Sigmoid colon (tissue), 7 donors: ENCODE data around the gene FBXO7. TPM values are rescaled to one million over a fixed set of nuclear protein-coding genes. Genes with fewer than 3 reads are reported as not detected.

Experiments
- DNase-seq: peaks from one replicate; pipeline ENCODE4 v3.0.0-alpha.2; 2019
- H3K27ac ChIP-seq, 4 donors: fragments of 200-600 bp; sonication (generic); one replicate each; pipeline ENCODE4 v1.5.1; 2016 to 2019; ENCODE audit warnings: mild to moderate bottlenecking in 1 of 4
- H3K27me3 ChIP-seq, 3 donors: fragments of 200-600 bp; sonication (generic); one replicate each; pipeline ENCODE4 v1.5.1; 2019; ENCODE audit warnings: mild to moderate bottlenecking in 1 of 3
- H3K36me3 ChIP-seq, 4 donors: fragments of 200-600 bp; sonication (generic); one replicate each; pipeline ENCODE4 v1.5.1; 2016 to 2019
- H3K4me1 ChIP-seq, 4 donors: fragments of 200-600 bp; sonication (generic); one replicate each; pipeline ENCODE4 v1.5.1; 2017 to 2019
- H3K4me3 ChIP-seq, 4 donors: fragments of 200-600 bp; sonication (generic); one replicate each; pipeline ENCODE4 v1.5.1; 2017 to 2019; ENCODE audit warnings: mild to moderate bottlenecking in 2 of 4, moderate library complexity in 1 of 4
- H3K9me3 ChIP-seq, 4 donors: fragments of 200-600 bp in 3 of 4; sonication (generic) in 3 of 4; one replicate each; pipeline versions ENCODE4 v1.5.1 to v1.6.1; 2013 to 2019
- CTCF ChIP-seq, 4 experiments: fragments of 450-650 bp in 3 of 4; fragments of 200-600 bp in 1 of 4; IDR thresholded peaks; one replicate each; pipeline ENCODE4 v1.5.1; 2016 to 2019; ENCODE audit warnings: antibody characterized with exemption in 4 of 4, mild to moderate bottlenecking in 3 of 4, moderate library complexity in 2 of 4
- EP300 ChIP-seq, 4 donors: sonication (generic); formaldehyde crosslinking; IDR thresholded peaks; one replicate each; pipeline ENCODE4 v1.6.1; 2017; ENCODE audit warnings: antibody characterized with exemption in 4 of 4
- POLR2A ChIP-seq, 2 donors: fragments of 450-650 bp; IDR thresholded peaks; one replicate each; pipeline ENCODE4 v1.6.1; 2016; ENCODE audit warnings: antibody characterized with exemption in 2 of 2, mild to moderate bottlenecking in 2 of 2, moderate library complexity in 2 of 2
- POLR2AphosphoS5 ChIP-seq, 4 donors: sonication (generic); formaldehyde crosslinking; IDR thresholded peaks; one replicate each; pipeline ENCODE4 v1.6.1; 2017; ENCODE audit warnings: antibody characterized with exemption in 4 of 4
- WGBS, 2 donors: extraction: QIAGEN DNeasy Blood & Tissue Kit; methylation state at CpG; one replicate each; pipeline ENCODE4 v1.1.7; 2013; 5-methylcytosine and 5-hydroxymethylcytosine counted together
- intact Hi-C: fragments of 100-400 bp; cut with DNase I; formaldehyde crosslinking; loops from one replicate; pipeline ENCODE4 v1.15.1; 2023
- polyA plus RNA-seq, 3 donors: library from polyadenylated mRNA; stranded (reverse); fragments of 200-250 nt; gene quantifications; one replicate each; pipeline ENCODE4 v1.2.3, GENCODE V29; 2013
- total RNA-seq, 4 donors: library from RNA; depleted of rRNA; stranded (reverse); fragments of >200 nt; gene quantifications; one replicate each; pipeline ENCODE4 v1.1.0, GENCODE V29; 2016
- donor health status: healthy with polysubstance abuse.
- donor health status: Bipolar disorder and iron deficiency.
- donor health status: healthy.

The FBXO7 gene
- total and polyA plus RNA-seq, 7 donors, result 60.6 to 83.6 (median 79.8) TPM

GRCh38 chr22:32446321-32446720 is 28.3 kb upstream of the FBXO7 start:
- Histone ChIP-seq H3K27ac (no peak overlapping the region), H3K4me1 (no peaks in the 10 kb centered on the region), H3K9me3 (no peaks in the 10 kb centered on the region), H3K27me3 (peaks cover 0 to 3% (median 0%) of the 10 kb centered on the region in 3 donors), H3K4me3 (no peak overlapping the region), H3K36me3 (no peaks in the 10 kb centered on the region)
- DNase-seq, result no peak
- whole genome bisulfite sequencing, 2 donors, result 47 to 69% methylated on average over 1 of the region's 1 CpG
- intact Hi-C loops, result no loop called here
- TF ChIP-seq EP300 (IDR thresholded peaks at IDR 0.05) (no peak), CTCF (IDR thresholded peaks at IDR 0.05) (no peak), POLR2AphosphoS5 (IDR thresholded peaks at IDR 0.05) (no peak), POLR2A (IDR thresholded peaks at IDR 0.05) (no peak)

- no peak for DNase-seq
- Histone ChIP-seq H3K27ac (no peak overlapping the region), H3K9me3 (no peaks in the 10 kb centered on the region), H3K27me3 (no peaks in the 10 kb centered on the region), H3K36me3 (no peaks in the 10 kb centered on the region), H3K4me1 (no peaks in the 10 kb centered on the region), H3K4me3 (no peak overlapping the region)
- 21 to 54% methylated on average over 4 of the region's 4 CpGs for WGBS, 2 donors
- TF ChIP-seq POLR2AphosphoS5 (IDR thresholded peaks at IDR 0.05), result no peak
- TF ChIP-seq CTCF (IDR thresholded peaks at IDR 0.05), result no peak
- TF ChIP-seq EP300 (IDR thresholded peaks at IDR 0.05), result no peak
- intact Hi-C loops, result no loop called here
Measured at GRCh38 chr22:32448980-32449379, 25.6 kb upstream of the FBXO7 start.

GRCh38 chr22:32457031-32457430 is 17.6 kb upstream of the FBXO7 start:
- Histone ChIP-seq H3K9me3 (no peaks in the 10 kb centered on the region), H3K4me1 (no peaks in the 10 kb centered on the region), H3K4me3 (no peak overlapping the region), H3K36me3 (no peaks in the 10 kb centered on the region), H3K27me3 (no peaks in the 10 kb centered on the region), H3K27ac (no peak overlapping the region)
- intact Hi-C loops, result no loop called here
- no peak for TF ChIP-seq POLR2AphosphoS5 (IDR thresholded peaks at IDR 0.05)
- no peak for TF ChIP-seq CTCF (IDR thresholded peaks at IDR 0.05)
- no peak for TF ChIP-seq POLR2A (IDR thresholded peaks at IDR 0.05)
- no peak for TF ChIP-seq EP300 (IDR thresholded peaks at IDR 0.05)
- WGBS, 2 donors, result 93 to 94% methylated on average over 4 of the region's 4 CpGs
- no peak for DNase-seq

- 52 to 77% methylated on average over 3 of the region's 3 CpGs for WGBS, 2 donors
- Histone ChIP-seq H3K9me3 (no peaks in the 10 kb centered on the region), H3K27me3 (no peaks in the 10 kb centered on the region), H3K4me3 (no peak overlapping the region), H3K4me1 (no peaks in the 10 kb centered on the region), H3K36me3 (no peaks in the 10 kb centered on the region), H3K27ac (no peak overlapping the region)
- TF ChIP-seq POLR2A (IDR thresholded peaks at IDR 0.05), result no peak
- TF ChIP-seq POLR2AphosphoS5 (IDR thresholded peaks at IDR 0.05), result no peak
- TF ChIP-seq EP300 (IDR thresholded peaks at IDR 0.05), result no peak
- TF ChIP-seq CTCF (IDR thresholded peaks at IDR 0.05), result no peak
- no peak for DNase-seq
- intact Hi-C loops, result no loop called here
Measured at GRCh38 chr22:32462452-32462851, 12.2 kb upstream of the FBXO7 start.

- H3K4me1 ChIP-seq, result peaks cover 0 to 14% (median 10%) of the 10 kb centered on the region in 4 donors
- DNase-seq, result no peak
- TF ChIP-seq CTCF (IDR thresholded peaks at IDR 0.05), result no peak
- 82 to 94% methylated on average over 3 of the region's 3 CpGs for WGBS, 2 donors
- H3K36me3 ChIP-seq, result no peaks in the 10 kb centered on the region
- H3K27ac ChIP-seq, result no peak overlapping the region
- H3K4me3 ChIP-seq, result no peak overlapping the region
- intact Hi-C loops, result no loop called here
- H3K27me3 ChIP-seq, result no peaks in the 10 kb centered on the region
- no peaks in the 10 kb centered on the region for H3K9me3 ChIP-seq
Measured at GRCh38 chr22:32465661-32466060, 8.9 kb upstream of the FBXO7 start.
